H1 (cell line): ENCODE data around the gene HADHB. TPM values are rescaled to one million over a fixed set of nuclear protein-coding genes. Genes with fewer than 3 reads are reported as not detected.

ENCODE experiments used
- CTCF ChIA-PET: fragments of 300-600 bp; sonication (Branson Sonifier 250); formaldehyde crosslinking; loops from one replicate; lab custom pipeline; 2021; ENCODE audit not compliant: partially characterized antibody; lab: Charles Lee
- POLR2A ChIA-PET: fragments of 300-600 bp; sonication (Branson Sonifier 250); formaldehyde crosslinking; loops from one replicate; lab custom pipeline; 2021; ENCODE audit warnings: inconsistent platforms; ENCODE audit not compliant: partially characterized antibody; lab: Charles Lee
- DNase-seq, 2 experiments: peaks; one replicate each; pipeline versions ENCODE4 v3.0.0 to v3.0.0-alpha.2; 2010 to 2022; ENCODE audit warnings: low spot score in 2 of 2, low read depth in 1 of 2, mixed read lengths in 1 of 2
- FAIRE-seq: peaks from 2 replicates; lab custom pipeline; 2011; peaks lifted over from hg19 to GRCh38; lab: Jason Lieb, UNC
- H2AFZ ChIP-seq: 2 replicates; pipeline ENCODE4 v1.8.1; 2012; ENCODE audit warnings: low read length, inconsistent platforms
- H2AK5ac ChIP-seq: 2 replicates; pipeline ENCODE4 v1.6.1; 2013; ENCODE audit warnings: low read depth, low read length
- H2BK120ac ChIP-seq: replicated peaks from 2 replicates; pipeline ENCODE3; 2013; ENCODE audit warnings: low read depth, low read length, inconsistent platforms
- H2BK12ac ChIP-seq: 2 replicates; pipeline ENCODE4 v1.6.1; 2013; ENCODE audit warnings: low read depth, low read length
- H2BK15ac ChIP-seq: 2 replicates; pipeline ENCODE4 v1.6.1; 2013; ENCODE audit warnings: low read length
- H2BK20ac ChIP-seq: 2 replicates; pipeline ENCODE4 v1.6.1; 2013; ENCODE audit warnings: low read length
- H2BK5ac ChIP-seq: 2 replicates; pipeline ENCODE4 v1.6.1; 2013; ENCODE audit warnings: low read depth, low read length
- H3K14ac ChIP-seq: 2 replicates; pipeline ENCODE4 v1.6.1; 2013; ENCODE audit warnings: inconsistent platforms; ENCODE audit not compliant: insufficient read length
- H3K18ac ChIP-seq: 2 replicates; pipeline ENCODE4 v1.6.1; 2013; ENCODE audit warnings: low read length; ENCODE audit errors: extremely low read depth
- H3K23ac ChIP-seq: 2 replicates; pipeline ENCODE4 v1.6.1; 2013; ENCODE audit warnings: inconsistent platforms; ENCODE audit not compliant: insufficient read length
- H3K23me2 ChIP-seq: 2 replicates; pipeline ENCODE4 v1.6.1; 2013; ENCODE audit warnings: low read depth, low read length
- H3K27ac ChIP-seq: 2 replicates; pipeline ENCODE4 v1.6.1; 2011; ENCODE audit warnings: low read depth, low read length, inconsistent platforms
- H3K27me3 ChIP-seq, 4 experiments: replicated peaks in 1 of 4; 1 replicate in 1 of 4; 2 replicates in 3 of 4; pipeline versions ENCODE4 v1.6.1 to v1.8.1; 2011 to 2013; ENCODE audit warnings: low read length in 3 of 4, mild to moderate bottlenecking in 3 of 4, inconsistent platforms in 2 of 4, mixed read lengths in 2 of 4, moderate library complexity in 1 of 4; ENCODE audit not compliant: control insufficient read depth in 3 of 4, insufficient read depth in 3 of 4; ENCODE audit errors: extremely low read depth in 1 of 4
- H3K36me3 ChIP-seq, 4 experiments: 2 replicates each; pipeline versions ENCODE4 v1.6.1 to v1.8.1; 2011 to 2013; ENCODE audit warnings: mild to moderate bottlenecking in 4 of 4, low read length in 3 of 4, moderate library complexity in 2 of 4, control low read depth in 1 of 4, inconsistent platforms in 1 of 4; ENCODE audit not compliant: insufficient read depth in 4 of 4, control insufficient read depth in 2 of 4
- H3K4ac ChIP-seq: replicated peaks from 2 replicates; pipeline ENCODE3; 2013; ENCODE audit warnings: low read length, low read depth, mixed read lengths, inconsistent platforms; ENCODE audit not compliant: insufficient read length
- H3K4me1 ChIP-seq, 4 experiments: replicated peaks in 1 of 4; 1 replicate in 1 of 4; 2 replicates in 3 of 4; pipeline versions ENCODE4 v1.6.1 to v1.8.1; 2011 to 2013; ENCODE audit warnings: low read length in 3 of 4, inconsistent platforms in 2 of 4, mixed read lengths in 1 of 4; ENCODE audit not compliant: insufficient read depth in 4 of 4, control insufficient read depth in 3 of 4
- H3K4me2 ChIP-seq, 2 experiments: 2 replicates each; pipeline versions ENCODE4 v1.6.1 to v1.8.1; 2011 to 2013; ENCODE audit warnings: low read depth in 2 of 2, low read length in 2 of 2, control low read depth in 1 of 2, inconsistent platforms in 1 of 2, mild to moderate bottlenecking in 1 of 2; ENCODE audit not compliant: insufficient read depth in 1 of 2
- H3K4me3 ChIP-seq, 4 experiments: fragments of 200-600, 300-600 bp in 1 of 4; sonication (generic), shearing (Covaris generic), sonication (Bioruptor Twin) in 1 of 4; 2 replicates each; pipeline versions ENCODE4 v1.5.1 to v1.8.1; 2011 to 2016; ENCODE audit warnings: low read length in 4 of 4, low read depth in 3 of 4, control low read depth in 2 of 4, inconsistent platforms in 2 of 4, mild to moderate bottlenecking in 2 of 4, mixed read lengths in 1 of 4, moderate library complexity in 1 of 4; ENCODE audit not compliant: insufficient read depth in 2 of 4; ENCODE audit errors: extremely low read depth in 1 of 4
- H3K56ac ChIP-seq: replicated peaks from 2 replicates; pipeline ENCODE3; 2013; ENCODE audit warnings: low read depth, mild to moderate bottlenecking, mixed read lengths, low read length, inconsistent platforms; ENCODE audit not compliant: insufficient read length
- H3K79me1 ChIP-seq: 2 replicates; pipeline ENCODE4 v1.6.1; 2013; ENCODE audit warnings: low read depth, low read length, control low read depth
- H3K79me2 ChIP-seq, 2 experiments: 2 replicates each; pipeline versions ENCODE4 v1.6.1 to v1.8.1; 2012 to 2013; ENCODE audit warnings: low read length in 2 of 2, mild to moderate bottlenecking in 2 of 2, inconsistent platforms in 1 of 2; ENCODE audit not compliant: insufficient read depth in 2 of 2, control insufficient read depth in 1 of 2
- H3K9ac ChIP-seq, 4 experiments: replicated peaks in 1 of 4; 1 replicate in 1 of 4; 2 replicates in 3 of 4; pipeline versions ENCODE4 v1.6.1 to v1.8.1; 2011 to 2013; ENCODE audit warnings: low read depth in 3 of 4, low read length in 3 of 4, control low read depth in 2 of 4, mild to moderate bottlenecking in 2 of 4, moderate library complexity in 2 of 4, inconsistent platforms in 1 of 4; ENCODE audit errors: extremely low read depth in 1 of 4
- H3K9me3 ChIP-seq, 2 experiments: 2 replicates each; pipeline versions ENCODE4 v1.6.1 to v1.8.1; 2012 to 2013; ENCODE audit warnings: mild to moderate bottlenecking in 2 of 2, moderate library complexity in 2 of 2, control low read depth in 1 of 2, inconsistent platforms in 1 of 2, low read depth in 1 of 2, low read length in 1 of 2, mixed read lengths in 1 of 2; ENCODE audit not compliant: insufficient read depth in 2 of 2
- H4K20me1 ChIP-seq, 2 experiments: replicated peaks in 1 of 2; 2 replicates each; pipeline versions ENCODE3 to v1.8.1; 2011 to 2013; ENCODE audit warnings: inconsistent platforms in 2 of 2, low read length in 2 of 2, mild to moderate bottlenecking in 1 of 2; ENCODE audit not compliant: insufficient read depth in 2 of 2, control insufficient read depth in 1 of 2
- H4K5ac ChIP-seq: 2 replicates; pipeline ENCODE4 v1.6.1; 2013; ENCODE audit warnings: low read length, low read depth, mixed read lengths, inconsistent platforms; ENCODE audit not compliant: insufficient read length
- H4K8ac ChIP-seq: 2 replicates; pipeline ENCODE4 v1.8.0; 2013; ENCODE audit warnings: mild to moderate bottlenecking, moderate library complexity, low read length, inconsistent platforms; ENCODE audit not compliant: insufficient read depth; ENCODE audit errors: extremely low read depth
- H4K91ac ChIP-seq: replicated peaks from 2 replicates; pipeline ENCODE3; 2013; ENCODE audit warnings: low read length, mixed read lengths, inconsistent platforms; ENCODE audit not compliant: insufficient read length
- CHD2 ChIP-seq: IDR thresholded peaks from 2 replicates; pipeline ENCODE4 v1.6.1; 2012; ENCODE audit warnings: low read length, improper control_type of control experiment
- E2F6 ChIP-seq: IDR thresholded peaks from 2 replicates; pipeline ENCODE4 v1.6.1; 2012; ENCODE audit warnings: inconsistent platforms
- GABPA ChIP-seq: IDR thresholded peaks from 2 replicates; pipeline ENCODE4 v1.6.1; 2011; ENCODE audit warnings: mild to moderate bottlenecking, low read length, moderate library complexity, borderline replicate concordance; ENCODE audit not compliant: insufficient read depth
- JUN ChIP-seq: IDR thresholded peaks from 2 replicates; pipeline ENCODE4 v1.6.1; 2011; ENCODE audit warnings: low read depth, mild to moderate bottlenecking, improper control_type of control experiment, low read length
- KDM5A ChIP-seq: fragments of 200-600 bp; IDR thresholded peaks from 2 replicates; pipeline ENCODE4 v1.7.1; 2012; ENCODE audit warnings: mild to moderate bottlenecking, low read length, inconsistent platforms, mixed read lengths
- NANOG ChIP-seq: IDR thresholded peaks from 2 replicates; pipeline ENCODE4 v1.6.1; 2011; ENCODE audit warnings: low read length, low read depth, mild to moderate bottlenecking, inconsistent platforms; ENCODE audit not compliant: insufficient read depth, poor library complexity, severe bottlenecking
- POLR2A ChIP-seq, 2 experiments: IDR thresholded peaks; 1 replicate in 1 of 2; 2 replicates in 1 of 2; pipeline ENCODE4 v1.6.1; 2011; ENCODE audit warnings: low read depth in 2 of 2, low read length in 2 of 2, mild to moderate bottlenecking in 2 of 2; ENCODE audit errors: control extremely low read depth in 1 of 2
- RBBP5 ChIP-seq: IDR thresholded peaks from 2 replicates; pipeline ENCODE4 v1.7.1; 2012; ENCODE audit warnings: low read depth, mild to moderate bottlenecking, inconsistent platforms, low read length, moderate library complexity, borderline replicate concordance
- SAP30 ChIP-seq: fragments of 300-600 bp; sonication (generic); IDR thresholded peaks from 2 replicates; pipeline ENCODE4 v1.7.1; 2012; ENCODE audit warnings: low read length, moderate library complexity, mild to moderate bottlenecking, inconsistent platforms; ENCODE audit not compliant: insufficient read depth, insufficient replicate concordance
- SIRT6 ChIP-seq: IDR thresholded peaks from one replicate; pipeline ENCODE4 v1.7.1; 2012; ENCODE audit warnings: low read length, inconsistent platforms
- TAF1 ChIP-seq: IDR thresholded peaks from 2 replicates; pipeline ENCODE4 v1.6.1; 2011; ENCODE audit warnings: mild to moderate bottlenecking, low read depth, low read length
- WGBS, 2 experiments: shearing (Covaris generic) in 1 of 2; methylation state at CpG; one replicate each; pipeline versions ENCODE4 v1.1.6 to v1.1.7; 2013 to 2015; ENCODE audit warnings: low lambda C conversion rate in 2 of 2, mixed read lengths in 2 of 2, inconsistent platforms in 1 of 2, low coverage in 1 of 2, missing lambda C conversion rate in 1 of 2; ENCODE audit not compliant: insufficient replicate concordance in 2 of 2, insufficient coverage in 1 of 2, insufficient read length in 1 of 2; ENCODE audit errors: extremely low coverage in 1 of 2, missing lambda C conversion rate in 1 of 2; 5-methylcytosine and 5-hydroxymethylcytosine counted together
- polyA plus RNA-seq, 7 experiments: library from polyadenylated mRNA; depleted of rRNA in 3 of 7; stranded (reverse) in 5 of 7; unstranded in 2 of 7; fragments of >200 nt in 5 of 7; fragments of 200-250 nt in 2 of 7; gene quantifications; 1 replicate in 5 of 7; 2 replicates in 1 of 7; 4 replicates in 1 of 7; pipeline versions ENCODE4 v1.2.1 to v1.2.3, GENCODE V29; 2011 to 2013; ENCODE audit warnings: missing spikeins in 2 of 7, mixed read lengths in 2 of 7
- total RNA-seq: library from RNA; stranded (reverse); fragmentation: NEBNext Ultra II Directional; extraction: Animal tissue kit (Norgen Biotek cat#: 25700); gene quantifications from 2 replicates; pipeline ENCODE4 v1.2.1, GENCODE V29; 2021

The HADHB gene
- total and polyA plus RNA-seq, 2 of the 8 experiments (the other 6 are each of a cell fraction or from before 2014, with no cell fraction given) = 47.7 to 52.3 TPM

- no peaks in the 10 kb centered on the region for H3K79me1 ChIP-seq
- H2BK120ac ChIP-seq = peak overlapping the region; percentile 25
- ChIA-PET POLR2A (interaction anchor here (0.7 to 4.4 kb wide), 12 partner anchors 9 to 198 kb away, joined by 3 to 37 read pairs (median 4); partner anchors contain the start of genes HADHA, HADHB and SELENOI), CTCF (interaction anchor here (0.6 to 2.2 kb wide), 7 partner anchors 15 to 718 kb away, joined by 3 to 6 read pairs (median 4); no protein-coding TSS in a partner anchor)
- peak overlapping the region; percentile 76 for H4K5ac ChIP-seq
- H3K56ac ChIP-seq = no peak overlapping the region
- H2AK5ac ChIP-seq = no peak overlapping the region; the same call in 1 of the 2 replicates
- H3K4ac ChIP-seq = no peak overlapping the region
- H3K4me1 ChIP-seq = peaks cover 10 to 17% (median 11%) of the 10 kb centered on the region in 4 experiments
- peaks cover 14% of the 10 kb centered on the region for H3K23me2 ChIP-seq
- peaks cover 0 to 12% of the 10 kb centered on the region in 2 experiments; a peak in 2 of 4 replicates for H3K79me2 ChIP-seq
- no peak overlapping the region for H3K14ac ChIP-seq
- H3K18ac ChIP-seq = peak overlapping the region; percentile 97
- H3K27me3 ChIP-seq = no peaks in the 10 kb centered on the region
- H3K9ac ChIP-seq = peak overlapping the region; percentile 58 to 81 (median 70)
- 3% methylated on average over 25 of the region's 30 CpGs; no CpG with 5 or more reads in 1 of the 2 experiments for WGBS, 2 experiments
- peak overlapping the region; percentile 47 to 78 (median 70) for H3K4me3 ChIP-seq
- peak overlapping the region; percentile 91 for H2BK20ac ChIP-seq
- peak in 1 of 2 experiments; percentile 71 for DNase-seq
- FAIRE-seq = no peak
- H2BK12ac ChIP-seq = peak overlapping the region; percentile 87
- H3K27ac ChIP-seq = peak overlapping the region; percentile 91
- H4K91ac ChIP-seq = peak overlapping the region; percentile 84
- peak overlapping the region; percentile 88 to 99 for H3K4me2 ChIP-seq
- no peaks in the 10 kb centered on the region for H3K9me3 ChIP-seq
- H2BK5ac ChIP-seq = peak overlapping the region; percentile 99
- peak overlapping the region; percentile 81 for H4K8ac ChIP-seq
- H2BK15ac ChIP-seq = peak overlapping the region; percentile 3; the same call in 1 of the 2 replicates
- no peak overlapping the region for H3K23ac ChIP-seq
- no peaks in the 10 kb centered on the region for H4K20me1 ChIP-seq
- H2AFZ ChIP-seq = peak overlapping the region; percentile 76
- no peaks in the 10 kb centered on the region for H3K36me3 ChIP-seq
- TF ChIP-seq POLR2A (IDR thresholded peaks at IDR 0.05; ENCODE audit: control extremely low read depth in 1 of 2, low read depth in 2 of 2, low read length in 2 of 2) (no peak), CHD2 (no peak), E2F6 (peak; percentile 46; the same call in 1 of the 2 replicates), KDM5A (no peak), JUN (no peak), RBBP5 (no peak), SIRT6 (no peak), SAP30 (peak; percentile 45), GABPA (no peak), TAF1 (0 out of 2 replicates have a peak, but pooled peaks have one; percentile 28), NANOG (no peak)
These were observed 54.1 kb downstream of the HADHB start for GRCh38 chr2:26298638-26299393.
